CD4-positive, alpha-beta T cell treated with Interleukin-1 beta for 1 hour (primary cell): ENCODE data around the gene CDK14.

ENCODE experiments used
- DNase-seq, 2 donors: peaks; one replicate each; pipeline ENCODE4 v3.0.0-alpha.2; 2020 to 2022

The CDK14 gene

GRCh38 chr7:90856351-90857070 is 260.4 kb downstream of the CDK14 start:
- no peak for DNase-seq

DNA sequence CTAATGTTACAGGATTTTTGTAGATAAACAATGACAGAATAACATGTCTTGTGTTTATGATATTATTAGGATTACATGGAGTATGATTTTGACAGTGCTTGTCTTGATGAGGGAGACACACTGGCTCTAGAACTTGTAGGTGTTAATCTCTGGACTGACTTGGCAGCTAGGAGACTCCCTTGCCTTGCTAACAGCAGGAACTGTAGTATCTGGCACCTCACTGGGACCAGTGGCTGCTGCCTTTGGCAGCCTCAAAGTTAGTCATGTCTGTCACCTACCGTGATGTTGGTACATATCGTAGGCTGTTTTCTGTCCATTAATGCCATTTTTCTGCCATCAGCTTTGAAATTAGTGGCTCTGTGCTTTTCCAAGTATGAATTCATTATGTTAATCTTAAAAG is 261.5 kb downstream of the CDK14 start:
- no peak for DNase-seq

DNA sequence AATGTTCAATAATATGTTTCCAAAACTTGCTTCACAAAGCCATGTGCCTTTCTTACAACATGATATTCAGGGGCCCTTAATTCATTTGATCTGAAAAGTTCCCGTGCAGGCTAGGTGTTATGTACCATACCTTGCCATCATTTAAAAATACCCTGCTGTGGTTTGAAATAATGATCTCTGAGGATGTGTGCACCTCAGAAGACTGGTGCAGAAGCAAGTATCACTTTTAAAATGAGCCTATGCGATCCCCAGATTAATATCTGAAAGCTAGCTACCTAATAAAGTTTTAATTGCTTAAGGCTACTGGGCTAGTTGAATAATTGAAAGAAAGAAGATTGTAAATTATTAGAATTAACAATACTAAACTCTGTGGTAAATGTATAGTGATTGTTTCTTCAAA is 262.4 kb downstream of the CDK14 start:
- no peak for DNase-seq

GRCh38 chr7:90859521-90859920 is 263.4 kb downstream of the CDK14 start:
- DNase-seq, result no peak

- DNase-seq, result no peak
These were observed 268.0 kb downstream of the CDK14 start for GRCh38 chr7:90864088-90864487.

GRCh38 chr7:90869335-90869734 is 273.2 kb downstream of the CDK14 start:
- no peak for DNase-seq

DNA sequence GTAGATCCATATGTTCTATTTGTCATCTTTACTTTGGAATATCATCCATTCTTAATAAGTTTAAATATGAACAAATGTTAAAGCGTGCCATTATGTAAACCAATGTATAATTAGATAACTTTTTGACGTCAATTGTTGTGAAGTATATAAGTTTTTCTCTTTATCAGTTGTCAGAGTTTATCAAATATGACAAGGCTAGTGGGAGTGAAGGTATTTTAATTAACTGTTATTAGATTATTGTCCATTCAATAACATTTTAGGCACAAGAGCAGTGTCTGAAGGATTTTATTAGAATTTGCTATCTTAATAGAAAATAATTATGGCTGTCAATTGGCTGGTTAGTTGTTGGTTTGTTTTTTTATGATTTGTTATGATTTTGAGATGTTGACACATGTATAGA is 280.6 kb downstream of the CDK14 start:
- DNase-seq, result no peak

- DNase-seq, result no peak
These were observed 281.1 kb downstream of the CDK14 start for GRCh38 chr7:90877201-90877600.

DNA sequence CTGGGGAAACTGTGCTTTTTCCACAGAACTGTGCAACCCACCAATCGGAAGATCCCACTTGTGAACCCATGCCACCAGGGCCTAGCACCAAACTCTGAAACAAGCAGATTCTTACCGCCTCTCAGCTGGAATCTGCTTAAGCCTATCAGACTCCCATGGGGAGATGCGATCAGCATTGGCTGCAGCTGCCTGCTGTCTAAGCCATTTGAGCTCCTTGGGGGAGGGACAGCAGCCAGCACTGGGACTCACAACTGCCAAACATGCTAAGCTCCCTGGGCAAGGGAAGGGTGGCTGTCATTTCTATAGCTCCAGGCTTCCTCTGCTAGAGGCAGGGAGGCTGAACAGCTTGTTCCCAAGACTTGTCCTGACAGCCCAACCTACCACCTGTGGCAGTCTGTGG is 283.8 kb downstream of the CDK14 start:
- DNase-seq, result no peak

DNA sequence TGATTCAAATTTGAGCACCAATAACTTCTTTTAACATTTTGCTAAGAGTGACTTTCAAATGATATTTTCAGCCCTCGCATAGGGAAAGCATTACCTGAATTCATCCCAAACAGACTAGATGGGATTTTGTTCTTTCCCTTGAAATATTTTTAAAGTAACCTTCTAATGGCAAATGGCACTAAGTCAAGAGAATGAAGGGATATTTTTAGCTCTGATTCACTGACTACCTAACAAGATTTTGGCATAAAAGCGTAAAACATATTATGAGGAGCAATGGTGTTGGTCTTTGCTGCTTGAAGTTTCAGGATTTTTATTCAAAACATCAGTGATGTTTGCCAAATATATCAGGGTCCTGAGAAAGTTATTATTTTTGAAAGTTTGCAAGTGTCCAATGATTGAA is 290.3 kb downstream of the CDK14 start:
- DNase-seq, result no peak

DNA sequence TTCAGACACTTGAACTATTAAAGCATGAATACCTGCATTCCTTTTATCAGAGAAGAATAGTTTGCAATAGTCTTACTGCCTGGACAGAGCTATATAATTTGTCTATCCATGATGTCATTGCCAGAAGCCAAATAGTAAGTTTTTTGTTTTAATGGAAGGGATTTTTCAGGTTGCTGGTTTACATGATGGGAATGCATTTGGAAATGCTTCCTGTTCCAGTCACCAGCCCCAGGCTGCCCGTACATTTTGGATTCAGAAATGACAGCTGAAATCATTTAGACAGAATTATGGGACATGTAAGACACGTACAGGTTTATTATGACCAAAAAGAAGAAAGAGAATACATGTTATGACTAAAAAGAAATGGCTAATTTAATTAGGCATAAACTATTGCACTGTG is 293.1 kb downstream of the CDK14 start:
- DNase-seq, result no peak

GRCh38 chr7:90889644-90890043 is 293.5 kb downstream of the CDK14 start:
- no peak for DNase-seq

DNA sequence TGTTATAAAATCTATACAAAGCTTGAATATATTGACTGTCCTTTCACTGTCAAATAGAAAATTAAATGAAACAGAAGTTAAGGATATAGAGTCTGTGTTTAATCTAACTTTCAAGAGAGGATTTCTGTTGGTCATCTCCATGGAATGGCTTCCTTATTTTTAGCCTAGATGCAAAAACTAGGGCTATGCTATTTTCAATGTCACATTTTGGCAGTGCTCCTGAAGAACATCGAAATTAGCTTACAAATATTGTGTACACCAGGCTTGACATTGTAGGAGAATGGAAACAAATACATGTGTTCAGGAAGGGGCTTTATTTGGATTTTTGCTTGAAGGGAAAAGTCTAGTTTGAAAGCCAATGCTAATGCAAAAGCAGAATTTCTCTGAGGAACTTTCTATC is 295.4 kb downstream of the CDK14 start:
- DNase-seq, result no peak

DNA sequence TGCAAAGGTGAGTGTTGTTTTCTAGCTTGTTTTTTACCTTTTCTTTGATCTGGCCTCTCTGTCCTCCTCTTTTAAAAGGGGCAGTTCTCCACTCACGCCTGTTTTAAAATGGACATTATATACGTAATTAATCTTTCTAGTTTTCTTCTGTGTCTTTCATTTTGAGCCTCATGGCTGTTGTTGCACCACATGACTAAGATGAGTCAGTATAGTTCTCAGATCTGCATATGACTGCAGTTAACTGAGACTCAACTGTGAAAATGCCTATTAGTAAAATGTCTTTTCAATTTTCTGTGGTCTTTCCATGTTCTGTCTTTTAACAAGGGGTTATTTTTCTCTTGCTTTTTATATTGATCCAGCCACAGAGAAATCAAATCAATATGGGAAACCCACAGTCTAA is 296.1 kb downstream of the CDK14 start:
- DNase-seq, result no peak

- no peak for DNase-seq
These were observed 298.0 kb downstream of the CDK14 start for GRCh38 chr7:90894122-90894521.

- no peak for DNase-seq
These were observed 300.3 kb downstream of the CDK14 start for GRCh38 chr7:90896458-90896857.

- DNase-seq, result no peak
These were observed 301.9 kb downstream of the CDK14 start for GRCh38 chr7:90897961-90898469.

GRCh38 chr7:90900628-90901356 is 304.7 kb downstream of the CDK14 start:
- DNase-seq, result no peak

GRCh38 chr7:90903841-90904240 is 307.7 kb downstream of the CDK14 start:
- no peak for DNase-seq

GRCh38 chr7:90910136-90910535 is 314.0 kb downstream of the CDK14 start:
- no peak for DNase-seq

GRCh38 chr7:90916319-90916718 is 320.2 kb downstream of the CDK14 start:
- DNase-seq, result no peak

DNA sequence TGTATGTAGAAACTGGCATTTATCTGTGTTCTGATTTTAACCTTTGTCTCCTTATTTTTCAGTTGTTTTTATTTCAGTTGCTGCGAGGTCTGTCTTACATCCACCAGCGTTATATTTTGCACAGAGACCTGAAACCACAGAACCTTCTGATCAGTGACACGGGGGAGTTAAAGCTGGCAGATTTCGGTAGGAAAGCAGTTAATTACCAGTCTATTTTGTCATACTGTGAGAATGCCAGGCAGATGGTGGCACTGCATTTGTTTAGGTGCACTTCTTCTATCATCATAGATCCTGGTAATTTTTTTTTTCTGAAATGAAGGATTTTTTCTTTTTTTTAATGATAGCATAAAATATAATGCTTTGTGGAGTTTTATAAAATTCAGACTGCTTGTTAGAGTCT is 321.4 kb downstream of the CDK14 start:
- DNase-seq, result no peak

DNA sequence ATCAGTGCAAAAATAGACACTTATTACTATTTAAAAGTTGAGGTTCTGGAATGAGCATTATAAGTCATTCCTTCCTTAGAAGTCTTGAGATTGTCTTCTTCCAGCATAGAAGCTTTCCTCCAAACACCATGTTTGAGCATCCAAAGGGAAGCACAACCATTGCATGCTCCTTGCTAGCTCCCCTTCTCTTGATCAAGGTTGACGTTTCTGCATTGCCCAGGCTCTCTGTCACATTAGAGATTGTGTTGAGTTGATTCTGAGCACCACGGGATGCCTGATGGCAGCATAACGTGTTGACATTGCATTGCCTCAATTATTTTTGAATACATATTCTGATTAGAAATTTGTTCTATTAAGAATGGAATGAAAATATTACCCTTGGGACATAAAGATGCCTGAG is 322.2 kb downstream of the CDK14 start:
- no peak for DNase-seq

- no peak for DNase-seq
These were observed 323.7 kb downstream of the CDK14 start for GRCh38 chr7:90919816-90920215.

GRCh38 chr7:90920336-90920735 is 324.2 kb downstream of the CDK14 start:
- no peak for DNase-seq
